HG03103 (cell line): ENCODE results near the gene NUDT8.
"Not testable (repeated sequence)": the region's sequence is repeated elsewhere in the genome, so short reads cannot be mapped to it uniquely, and the experiment has no call there.

ENCODE experiments used
- ATAC-seq: cut with Tn5 transposase; IDR thresholded peaks from one replicate; pipeline ENCODE4 v1.9.1; 2021; ENCODE audit warnings: low read depth; ENCODE audit not compliant: unreplicated experiment

The NUDT8 gene

DNA sequence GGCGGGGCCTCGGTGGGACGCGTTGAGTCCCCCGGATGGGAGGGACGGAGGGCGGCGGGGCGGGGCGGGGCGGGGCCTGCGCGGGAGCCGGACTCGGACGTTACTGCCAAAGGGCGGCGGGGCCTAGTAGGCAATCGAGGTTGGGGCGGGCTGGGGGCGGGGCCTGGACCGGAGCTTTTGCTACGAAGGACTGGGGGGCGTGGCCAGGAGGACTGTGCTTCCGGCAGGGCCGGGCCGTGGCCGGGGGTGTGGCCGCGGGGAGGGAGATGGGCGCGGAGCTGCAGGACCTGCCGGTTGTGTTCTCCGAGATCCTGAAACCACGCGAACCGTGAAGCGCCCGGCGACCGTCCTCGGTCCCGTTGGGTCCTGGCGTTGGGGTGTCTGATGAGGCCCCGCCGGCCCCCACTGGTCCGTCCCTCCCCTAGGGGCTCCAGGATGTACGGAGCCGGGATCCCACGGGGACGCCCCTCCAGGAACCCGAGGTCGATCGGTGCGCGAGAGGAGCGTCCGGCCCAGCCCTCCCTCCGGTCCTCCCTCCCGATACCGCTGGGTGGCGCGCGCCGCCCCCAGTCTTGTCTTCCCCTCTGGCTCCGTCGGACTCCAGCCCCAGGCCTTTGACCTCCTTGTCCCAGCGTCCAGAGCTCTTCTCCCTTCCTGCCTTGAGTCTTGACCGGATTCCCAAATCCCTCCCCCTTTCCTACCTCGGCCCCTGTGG is 648 bp upstream of the NUDT8 start:
- peak; percentile 55 for ATAC-seq

DNA sequence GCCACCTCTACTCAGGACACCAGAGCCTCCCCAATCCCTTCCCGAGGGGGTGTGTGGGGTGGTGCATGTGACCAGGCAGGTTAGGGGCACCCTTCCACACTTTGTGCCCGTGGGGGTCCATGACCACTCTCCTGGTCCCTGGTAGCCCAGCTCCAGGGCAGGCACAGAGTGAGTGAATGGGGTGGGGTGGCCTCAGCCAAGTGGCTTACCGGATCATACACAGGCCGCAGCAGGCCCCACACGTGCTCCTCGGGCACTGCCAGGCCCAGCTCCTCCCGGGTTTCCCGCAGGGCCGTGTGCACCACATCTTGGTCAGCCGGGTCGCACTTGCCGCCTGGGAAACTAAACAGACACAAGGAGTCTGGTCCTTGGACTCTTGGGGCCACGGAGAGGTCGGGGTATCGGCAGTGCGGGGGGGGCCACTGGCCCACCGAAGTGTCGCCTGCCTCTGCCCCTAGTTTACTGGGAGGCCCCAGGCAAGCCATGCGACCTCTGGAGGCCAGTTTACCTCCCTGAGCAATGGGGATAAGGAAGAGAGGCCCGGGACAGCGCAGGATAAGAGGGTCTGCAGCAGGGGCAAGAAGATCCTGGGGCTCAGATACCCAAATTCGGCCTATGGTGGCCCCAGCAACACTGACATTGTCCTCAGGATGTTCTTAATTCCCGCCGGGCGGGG is 889 bp downstream of the NUDT8 start:
- no peak for ATAC-seq

DNA sequence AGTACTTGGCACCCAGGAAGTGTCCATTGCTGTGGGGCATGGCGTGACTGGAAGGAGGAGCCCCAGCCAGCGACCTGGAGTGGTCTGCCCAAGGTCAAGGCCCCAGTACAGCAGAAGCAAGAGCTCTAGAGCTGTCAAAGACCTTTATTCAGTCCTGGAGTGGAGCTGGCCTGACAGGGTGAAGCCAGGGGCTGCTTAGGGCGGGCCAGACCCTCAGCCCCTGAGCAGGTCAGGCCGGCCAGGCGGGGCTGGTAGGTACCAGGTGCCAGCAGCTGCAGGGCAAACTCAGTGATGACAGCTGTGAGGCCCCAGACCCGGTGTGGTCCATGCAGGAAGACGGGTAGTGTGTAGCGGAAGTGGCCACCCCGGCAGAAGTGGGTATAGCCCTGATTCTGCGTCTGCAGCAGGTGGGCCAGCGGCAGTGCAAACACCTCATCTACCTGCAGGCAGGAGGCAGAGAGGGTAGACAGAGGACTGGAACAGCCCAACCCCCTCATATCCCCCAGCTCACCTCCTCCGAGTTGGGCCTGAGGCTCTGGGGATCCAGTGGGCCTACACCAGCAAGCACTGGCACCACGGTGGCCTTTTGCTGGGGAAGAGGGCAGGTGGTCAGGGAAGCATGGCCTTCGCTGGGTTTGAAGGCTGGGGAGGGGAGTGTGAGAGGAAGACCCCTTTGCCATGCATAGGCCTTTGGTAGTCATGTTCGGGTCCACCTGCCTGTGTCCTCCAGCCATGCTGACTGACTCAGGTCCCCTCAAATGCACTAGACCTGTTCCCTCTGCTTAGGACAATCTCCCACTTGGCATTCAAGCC is 1.7 kb downstream of the NUDT8 start:
- no peak for ATAC-seq

DNA sequence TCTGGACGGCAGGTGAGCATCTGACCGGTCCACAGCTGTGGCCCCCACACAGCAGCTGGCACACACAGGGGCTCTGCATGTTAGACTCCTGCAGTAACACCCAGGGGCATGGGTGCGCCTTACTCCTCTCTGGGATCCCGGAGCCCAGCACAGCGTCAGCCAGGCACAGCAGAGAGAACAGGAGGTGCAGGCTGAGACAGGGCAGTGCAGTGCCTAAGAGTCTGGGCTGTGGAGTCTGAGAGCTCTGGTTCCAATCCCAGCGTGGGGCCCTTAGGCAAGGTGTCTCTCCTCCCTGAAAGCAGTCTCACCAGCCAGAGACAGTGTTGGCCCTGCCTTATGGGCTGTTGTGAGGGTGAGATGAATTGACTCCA is 2.3 kb downstream of the NUDT8 start:
- ATAC-seq: no peak

GRCh38 chr11:67626970-67627369 is 2.8 kb downstream of the NUDT8 start:
- ATAC-seq: no peak

GRCh38 chr11:67626131-67626833 is 3.5 kb downstream of the NUDT8 start:
- not testable (repeated sequence) for ATAC-seq

DNA sequence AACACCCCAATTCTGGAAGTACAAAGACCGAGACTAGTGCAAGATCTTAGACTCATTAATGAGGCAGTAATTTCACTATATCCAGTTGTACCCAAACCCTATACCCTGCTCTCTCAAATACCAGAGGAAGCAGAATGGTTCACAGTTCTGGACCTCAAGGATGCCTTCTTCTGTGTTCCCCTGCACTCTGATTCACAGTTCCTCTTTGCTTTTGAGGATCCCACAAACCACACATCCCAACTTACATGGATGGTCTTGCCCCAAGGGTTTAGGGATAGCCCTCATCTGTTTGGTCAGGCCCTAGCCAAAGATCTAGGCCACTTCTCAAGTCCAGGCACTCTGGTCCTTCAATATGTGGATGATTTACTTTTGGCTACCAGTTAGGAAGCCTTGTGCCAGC is 5.9 kb downstream of the NUDT8 start:
- ATAC-seq: not testable (repeated sequence)

DNA sequence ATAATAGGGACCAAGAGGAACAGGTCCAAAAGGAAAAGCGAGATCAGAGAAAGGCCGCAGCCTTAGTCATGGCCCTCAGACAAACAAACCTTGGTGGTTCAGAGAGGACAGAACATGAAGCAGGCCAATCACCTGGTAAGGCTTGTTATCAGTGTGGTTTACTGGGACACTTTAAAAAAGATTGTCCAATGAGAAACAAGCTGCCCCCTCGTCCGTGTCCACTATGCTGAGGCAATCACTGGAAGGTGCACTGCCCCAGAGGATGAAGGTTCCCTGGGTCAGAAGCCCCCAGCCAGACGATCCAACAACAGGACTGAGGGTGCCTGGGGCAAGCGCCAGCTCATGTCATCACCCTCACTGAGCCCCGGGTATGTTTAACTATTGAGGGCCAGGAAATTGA is 6.8 kb downstream of the NUDT8 start:
- ATAC-seq: not testable (repeated sequence)

- not testable (repeated sequence) for ATAC-seq
Measured at GRCh38 chr11:67621928-67622327, 7.8 kb downstream of the NUDT8 start.

GRCh38 chr11:67620621-67621020 is 9.1 kb downstream of the NUDT8 start:
- ATAC-seq: not testable (repeated sequence)

DNA sequence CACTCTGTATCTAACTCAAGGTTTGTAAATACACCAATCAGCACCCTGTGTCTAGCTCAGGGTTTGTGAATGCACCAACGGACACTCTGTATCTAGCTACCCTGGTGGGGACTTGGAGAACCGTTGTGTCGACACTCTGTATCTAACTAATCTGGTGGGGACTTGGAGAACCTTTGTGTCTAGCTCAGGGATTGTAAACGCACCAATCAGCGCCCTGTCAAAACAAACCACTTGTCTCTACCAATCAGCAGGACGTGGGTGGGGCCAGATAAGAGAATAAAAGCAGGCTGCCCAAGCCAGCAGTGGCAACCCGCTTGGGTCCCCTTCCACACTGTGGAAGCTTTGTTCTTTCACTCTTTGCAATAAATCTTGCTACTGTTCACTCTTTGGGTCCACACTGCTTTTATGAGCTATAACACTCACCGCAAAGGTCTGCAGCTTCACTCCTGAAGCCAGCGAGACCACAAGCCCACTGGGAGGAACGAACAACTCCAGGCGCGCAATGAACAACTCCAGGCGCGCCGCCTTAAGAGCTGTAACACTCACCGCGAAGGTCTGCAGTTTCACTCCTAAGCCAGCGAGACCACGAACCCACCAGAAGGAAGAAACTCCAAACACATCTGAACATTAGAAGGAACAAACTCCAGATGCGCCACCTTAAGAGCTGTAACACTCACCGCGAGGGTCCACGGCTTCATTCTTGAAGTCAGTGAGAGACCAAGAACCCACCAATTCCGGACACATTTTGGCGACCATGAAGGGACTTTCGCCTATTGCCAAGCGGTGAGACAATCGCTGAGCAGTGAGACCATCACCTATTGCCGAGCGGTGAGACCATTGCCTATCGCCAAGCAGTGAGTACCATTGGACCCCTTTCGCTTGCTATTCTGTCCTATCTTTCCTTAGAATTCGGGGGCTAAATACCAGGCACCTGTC is 9.8 kb downstream of the NUDT8 start:
- ATAC-seq: not testable (repeated sequence)

DNA sequence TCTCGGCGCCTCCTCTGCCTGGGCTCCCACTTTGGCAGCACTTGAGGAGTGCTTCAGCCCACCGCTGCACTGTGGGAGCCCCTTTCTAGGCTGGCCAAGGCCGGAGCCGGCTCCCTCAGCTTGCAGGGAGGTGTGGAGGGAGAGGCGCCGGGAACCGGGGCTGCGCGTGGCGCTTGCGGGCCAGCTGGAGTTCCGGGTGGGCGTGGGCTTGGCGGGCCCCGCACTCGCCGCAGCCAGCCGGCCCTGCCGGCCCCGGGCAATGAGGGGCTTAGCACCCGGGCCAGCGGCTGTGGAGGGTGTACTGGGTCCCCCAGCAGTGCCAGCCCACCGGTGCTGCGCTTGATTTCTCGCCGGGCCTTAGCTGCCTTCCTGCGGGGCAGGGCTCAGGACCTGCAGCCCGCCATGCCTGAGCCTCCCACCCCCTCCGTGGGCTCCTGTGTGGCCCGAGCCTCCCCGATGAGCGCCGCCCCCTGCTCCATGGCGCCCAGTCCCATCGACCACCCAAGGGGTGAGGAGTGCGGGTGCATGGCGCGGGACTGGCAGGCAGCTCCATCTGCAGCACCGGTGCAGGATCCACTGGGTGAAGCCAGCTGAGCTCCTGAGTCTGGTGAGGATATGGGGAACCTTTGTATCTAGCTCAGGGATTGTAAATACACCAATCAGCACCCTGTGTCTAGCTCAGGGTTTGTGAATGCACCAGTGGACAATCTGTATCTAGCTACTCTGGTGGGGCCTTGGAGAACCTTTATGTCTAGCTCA is 10.7 kb downstream of the NUDT8 start:
- ATAC-seq: not testable (repeated sequence)

- ATAC-seq: no peak
Measured at GRCh38 chr11:67617243-67617953, 12.3 kb downstream of the NUDT8 start.

DNA sequence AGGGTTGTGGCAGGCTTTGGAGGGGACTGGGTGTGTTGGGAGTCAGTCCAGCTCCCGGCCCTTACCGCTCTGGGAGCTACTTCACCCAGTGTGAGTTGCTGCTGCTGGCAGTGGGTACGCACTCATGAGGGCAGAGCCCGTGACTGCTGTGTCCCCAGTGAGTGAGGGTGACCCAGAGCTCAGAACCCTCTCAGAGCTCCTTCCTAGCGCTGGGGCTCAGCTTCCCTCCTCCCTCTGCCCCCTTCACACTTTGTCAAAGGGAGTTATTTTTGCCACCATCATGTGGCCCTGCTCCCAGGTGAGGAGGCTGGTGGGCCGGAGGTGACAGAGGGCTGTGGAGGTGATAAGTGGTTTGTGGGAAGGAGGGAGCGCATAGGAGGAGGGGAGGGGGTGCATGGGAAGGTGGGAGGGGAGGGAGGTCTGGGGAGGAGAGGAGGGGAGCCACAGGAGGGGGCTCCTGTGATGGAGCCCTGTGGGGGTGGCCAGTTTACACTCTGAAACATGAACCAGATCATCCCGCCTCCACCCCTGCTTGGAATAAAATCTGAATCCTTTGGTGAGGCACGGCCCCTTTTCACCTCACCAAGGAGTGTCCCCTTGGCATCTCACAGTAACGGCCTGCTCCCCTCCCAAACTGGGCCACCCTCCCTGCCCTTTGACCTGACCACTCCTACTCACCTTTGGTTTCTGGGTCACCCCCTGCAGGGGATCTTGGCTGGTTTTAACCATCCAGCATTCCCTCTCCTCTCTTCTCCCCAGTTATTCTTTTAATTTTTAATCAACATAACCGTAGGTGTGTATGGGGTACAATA is 13.1 kb downstream of the NUDT8 start:
- no peak for ATAC-seq

DNA sequence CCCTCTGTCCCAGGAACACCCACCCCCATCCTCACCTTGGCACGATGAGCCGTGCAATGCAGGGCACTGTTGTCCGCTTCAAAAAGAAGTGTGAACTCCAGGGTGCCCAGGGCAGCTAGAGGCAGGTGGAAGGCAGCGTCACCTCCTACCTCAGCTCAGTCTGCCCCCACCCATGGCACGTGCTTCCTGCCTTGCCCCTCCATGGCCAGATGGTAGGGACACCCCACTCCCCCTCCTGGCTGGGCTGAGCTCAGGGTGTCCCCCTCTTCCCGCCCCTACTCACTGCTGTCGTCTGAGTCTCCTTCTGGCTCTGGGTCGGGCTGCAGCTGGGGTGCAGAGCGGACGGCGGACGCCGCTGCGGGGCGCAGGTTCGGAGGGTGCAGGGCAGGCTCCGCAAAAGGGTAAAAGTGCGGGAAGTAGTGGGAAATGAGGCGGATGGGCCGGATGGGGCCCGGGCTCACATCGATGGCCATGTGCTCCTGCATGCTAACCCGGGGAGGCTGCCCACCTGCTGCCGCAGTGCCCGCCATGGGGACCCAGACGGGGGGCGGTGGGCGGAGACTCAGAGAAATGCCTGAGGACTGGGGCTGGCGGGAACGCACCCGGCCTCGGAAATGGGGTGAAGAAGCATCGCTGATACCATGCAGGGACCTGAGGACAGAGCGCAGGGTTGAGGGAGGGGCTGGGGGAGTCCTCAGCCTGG is 13.9 kb downstream of the NUDT8 start:
- no peak for ATAC-seq

DNA sequence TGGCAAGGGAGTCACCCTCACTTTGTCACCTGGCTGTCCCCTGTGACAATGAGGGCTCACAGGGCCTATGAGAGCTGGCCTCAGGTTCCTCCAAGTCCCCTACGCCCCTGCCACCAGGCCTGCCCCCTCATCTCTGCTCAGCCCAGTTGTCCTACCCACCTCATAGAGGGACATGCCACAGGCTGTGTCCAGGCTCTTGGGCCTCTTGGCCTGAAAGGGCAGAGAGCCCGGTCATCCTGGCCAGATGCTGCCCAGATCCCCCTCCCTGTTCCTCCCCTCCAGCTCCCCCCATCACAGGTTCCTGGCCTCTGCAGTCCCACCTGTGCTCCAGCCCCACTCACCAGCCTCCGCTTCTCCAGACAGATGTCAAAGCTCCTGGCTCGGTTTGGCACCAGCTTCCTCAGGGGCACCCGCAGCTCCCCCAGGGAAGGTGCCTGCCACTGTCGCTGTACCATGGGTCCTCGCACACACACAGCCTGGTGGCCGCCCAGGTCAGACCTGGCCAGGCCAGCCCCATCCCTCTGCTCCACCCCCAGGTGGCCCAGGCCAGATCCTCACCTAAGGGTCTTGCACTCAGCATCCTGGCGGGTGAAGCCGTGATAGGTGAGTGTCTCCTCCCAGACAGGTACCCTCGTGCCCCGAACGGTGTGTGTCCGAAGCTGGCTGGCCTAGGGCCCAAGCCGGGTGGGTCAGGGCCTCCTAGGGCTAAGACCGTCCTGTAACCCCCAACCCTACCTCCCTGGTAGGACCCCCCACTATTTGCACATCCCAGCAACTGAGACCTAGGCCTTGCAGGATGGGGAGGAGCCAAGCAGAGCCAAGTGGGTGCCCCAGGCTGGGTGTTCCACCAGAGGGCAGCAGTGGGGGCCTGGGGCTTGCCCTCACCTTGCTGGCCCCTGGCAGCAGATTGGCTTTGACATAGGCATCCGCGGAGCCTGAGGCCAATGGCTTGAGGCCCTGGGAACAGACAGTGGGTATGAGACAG is 14.7 kb downstream of the NUDT8 start:
- no peak for ATAC-seq
